Mesendoderm (in vitro differentiated cells): Measurements from ENCODE around the gene KCNQ5. TPM values are rescaled to one million over a fixed set of nuclear protein-coding genes. Genes with fewer than 3 reads are reported as not detected.
"Not testable (repeated sequence)": the region's sequence is repeated elsewhere in the genome, so short reads cannot be mapped to it uniquely, and the experiment has no call there.

Source experiments
- DNase-seq: peaks from one replicate; pipeline ENCODE4 v3.0.0; 2013
- H2AK5ac ChIP-seq: 2 replicates; pipeline ENCODE4 v1.6.1; 2013; ENCODE audit warnings: low read length, inconsistent platforms
- H2BK120ac ChIP-seq: 2 replicates; pipeline ENCODE4 v1.6.1; 2013; ENCODE audit warnings: low read depth, mild to moderate bottlenecking, low read length, moderate library complexity, mixed read lengths
- H2BK15ac ChIP-seq: replicated peaks from 2 replicates; pipeline ENCODE4 v1.6.1; 2013; ENCODE audit warnings: low read depth, mild to moderate bottlenecking, moderate library complexity
- H2BK5ac ChIP-seq: 2 replicates; pipeline ENCODE4 v1.6.1; 2013; ENCODE audit warnings: low read length, inconsistent platforms
- H3K18ac ChIP-seq: 2 replicates; pipeline ENCODE4 v1.6.1; 2013; ENCODE audit warnings: mild to moderate bottlenecking, low read length, mixed read lengths
- H3K23ac ChIP-seq: one replicate; pipeline ENCODE4 v1.6.1; 2013; ENCODE audit warnings: low read length
- H3K27ac ChIP-seq: 2 replicates; pipeline ENCODE4 v1.5.1; 2013; ENCODE audit warnings: low read depth, mild to moderate bottlenecking, inconsistent platforms, low read length, moderate library complexity
- H3K27me3 ChIP-seq: 2 replicates; pipeline ENCODE4 v1.6.1; 2013; ENCODE audit warnings: low read length, control low read depth, mild to moderate bottlenecking, inconsistent platforms; ENCODE audit not compliant: insufficient read depth, poor library complexity
- H3K36me3 ChIP-seq: 2 replicates; pipeline ENCODE4 v1.6.1; 2013; ENCODE audit warnings: low read length, inconsistent platforms; ENCODE audit not compliant: control insufficient read depth, insufficient read depth
- H3K4ac ChIP-seq: one replicate; pipeline ENCODE4 v1.6.1; 2013; ENCODE audit warnings: low read depth, mild to moderate bottlenecking, low read length, moderate library complexity
- H3K4me1 ChIP-seq: 2 replicates; pipeline ENCODE4 v1.6.1; 2013; ENCODE audit warnings: low read depth, low read length, inconsistent platforms; ENCODE audit not compliant: control insufficient read depth
- H3K4me2 ChIP-seq: 2 replicates; pipeline ENCODE4 v1.6.1; 2013; ENCODE audit warnings: low read length
- H3K4me3 ChIP-seq: 2 replicates; pipeline ENCODE4 v1.5.1; 2013; ENCODE audit warnings: mild to moderate bottlenecking, low read length
- H3K56ac ChIP-seq: one replicate; pipeline ENCODE4 v1.6.1; 2013; ENCODE audit warnings: low read length
- H3K79me1 ChIP-seq: 2 replicates; pipeline ENCODE4 v1.6.1; 2013; ENCODE audit warnings: low read length, inconsistent platforms
- H3K79me2 ChIP-seq: 2 replicates; pipeline ENCODE4 v1.6.1; 2013; ENCODE audit warnings: mild to moderate bottlenecking, low read length; ENCODE audit not compliant: control insufficient read depth, insufficient read depth
- H3K9ac ChIP-seq: 2 replicates; pipeline ENCODE4 v1.6.1; 2013; ENCODE audit warnings: low read length, inconsistent platforms
- H4K5ac ChIP-seq: one replicate; pipeline ENCODE4 v1.6.1; 2013; ENCODE audit warnings: low read length
- H4K8ac ChIP-seq: one replicate; pipeline ENCODE4 v1.6.1; 2013; ENCODE audit warnings: low read depth, mild to moderate bottlenecking, control low read depth, low read length, moderate library complexity
- WGBS: extraction: QIAGEN DNeasy Blood & Tissue Kit; methylation state at CpG from one replicate; pipeline ENCODE4 v1.1.7; 2013; ENCODE audit warnings: low lambda C conversion rate, missing lambda C conversion rate; ENCODE audit not compliant: insufficient coverage; ENCODE audit errors: extremely low coverage; 5-methylcytosine and 5-hydroxymethylcytosine counted together
- polyA plus RNA-seq, 2 experiments: library from polyadenylated mRNA; stranded (reverse); fragments of 200-250 nt; gene quantifications; one replicate each; pipeline ENCODE4 v1.2.3, GENCODE V29; 2013

Gene KCNQ5
- 0.45 TPM for polyA plus RNA-seq (2013, experiment 1 of 2)
- 0.57 TPM for polyA plus RNA-seq (2013, experiment 2 of 2)

DNA sequence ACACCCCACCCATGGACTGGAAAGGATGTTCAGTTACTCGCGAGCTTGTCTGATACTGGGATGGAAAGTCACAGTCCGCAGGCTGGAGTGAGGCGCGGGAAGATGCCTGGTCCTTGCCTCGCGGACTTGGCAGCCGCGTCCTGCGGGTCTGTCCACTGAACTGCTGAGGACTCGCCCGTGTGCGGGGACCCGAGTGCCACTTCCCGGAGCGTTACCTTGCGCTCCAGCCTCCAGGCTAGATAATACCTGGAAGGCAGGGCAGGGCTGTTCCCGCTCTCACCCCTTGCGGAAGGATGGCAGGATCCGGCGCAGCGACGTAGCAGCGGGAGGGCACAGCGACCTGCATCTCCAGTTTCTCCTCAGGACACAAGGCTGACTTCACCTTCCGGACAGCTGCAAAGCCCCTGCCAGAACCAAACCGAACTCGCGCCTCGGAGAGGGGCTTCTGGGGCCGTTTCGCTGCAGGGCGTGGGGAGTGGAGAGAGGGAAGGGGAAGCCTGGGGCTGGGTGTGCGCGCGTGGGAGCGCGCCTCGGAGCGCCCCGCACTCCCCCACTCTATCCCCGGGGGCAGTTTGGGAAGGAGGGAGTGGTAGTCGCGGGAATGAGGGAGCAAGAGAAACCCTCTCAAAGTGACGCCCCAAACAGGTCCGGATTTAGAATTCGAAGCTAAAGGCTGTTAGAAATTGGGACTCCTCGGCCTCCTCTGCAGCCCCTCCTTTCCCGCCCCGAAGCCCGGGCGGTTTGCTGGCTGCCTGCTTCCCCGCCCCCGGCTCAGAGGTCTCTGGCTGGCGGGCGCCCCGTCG is at the start of gene KCNQ5:
Gene KCNQ5 (plus strand): TSS at position 774 of the 803 bp plus-strand sequence.
- Histone ChIP-seq H3K4ac (no peak within 1 kb of the TSS), H2BK5ac (no peak within 1 kb of the TSS), H3K4me3 (peak within 1 kb of the TSS; percentile 26), H2BK15ac (no peak within 1 kb of the TSS), H2BK120ac (no peak within 1 kb of the TSS), H3K79me2 (no peaks in the 10 kb centered on the region), H3K4me2 (peak within 1 kb of the TSS; percentile 79), H3K18ac (peak within 1 kb of the TSS; percentile 21), H3K36me3 (no peaks in the 10 kb centered on the region), H3K79me1 (no peaks in the 10 kb centered on the region), H4K8ac (no peak within 1 kb of the TSS), H3K56ac (peak within 1 kb of the TSS; percentile 77), H3K27ac (no peak within 1 kb of the TSS), H3K9ac (peak within 1 kb of the TSS; percentile 52), H3K27me3 (peaks cover 10% of the 10 kb centered on the region), H4K5ac (no peak within 1 kb of the TSS), H3K23ac (peak within 1 kb of the TSS; percentile 72), H2AK5ac (no peak within 1 kb of the TSS), H3K4me1 (no peaks in the 10 kb centered on the region)
- DNase-seq, result peak; percentile 58
- no CpG with 5 or more reads among the region's 58 CpGs for WGBS

DNA sequence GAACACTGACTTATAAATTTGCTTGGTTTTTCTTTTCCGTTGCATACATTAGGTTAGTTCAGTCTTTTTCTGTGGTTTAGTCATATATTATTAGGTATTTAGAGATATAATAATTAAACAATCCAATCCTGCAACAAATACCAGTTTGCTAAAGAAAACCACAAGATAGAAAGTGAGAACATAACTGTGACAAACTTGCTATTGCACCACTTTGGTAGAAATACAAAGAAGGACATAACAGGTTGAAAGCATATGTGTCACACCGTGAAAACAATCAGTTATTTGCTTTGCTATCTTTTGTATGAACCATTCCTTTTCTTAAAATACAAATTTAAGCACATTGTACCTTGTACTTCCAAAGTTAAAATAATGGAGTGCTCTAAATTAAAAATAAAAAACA is 42.0 kb upstream of the KCNQ5 start:
- Histone ChIP-seq H2BK5ac (no peak overlapping the region), H3K18ac (no peak overlapping the region), H3K4me1 (no peaks in the 10 kb centered on the region), H3K4me3 (no peak overlapping the region), H2BK15ac (no peak overlapping the region), H3K9ac (no peak overlapping the region), H4K5ac (no peak overlapping the region), H3K36me3 (no peaks in the 10 kb centered on the region), H3K27me3 (no peaks in the 10 kb centered on the region), H2AK5ac (no peak overlapping the region), H3K27ac (no peak overlapping the region), H3K4ac (no peak overlapping the region), H3K23ac (no peak overlapping the region), H3K79me1 (no peaks in the 10 kb centered on the region), H3K56ac (no peak overlapping the region), H3K4me2 (no peak overlapping the region), H3K79me2 (no peaks in the 10 kb centered on the region), H4K8ac (no peak overlapping the region), H2BK120ac (no peak overlapping the region)
- no CpG with 5 or more reads among the region's 2 CpGs for WGBS
- no peak for DNase-seq

DNA sequence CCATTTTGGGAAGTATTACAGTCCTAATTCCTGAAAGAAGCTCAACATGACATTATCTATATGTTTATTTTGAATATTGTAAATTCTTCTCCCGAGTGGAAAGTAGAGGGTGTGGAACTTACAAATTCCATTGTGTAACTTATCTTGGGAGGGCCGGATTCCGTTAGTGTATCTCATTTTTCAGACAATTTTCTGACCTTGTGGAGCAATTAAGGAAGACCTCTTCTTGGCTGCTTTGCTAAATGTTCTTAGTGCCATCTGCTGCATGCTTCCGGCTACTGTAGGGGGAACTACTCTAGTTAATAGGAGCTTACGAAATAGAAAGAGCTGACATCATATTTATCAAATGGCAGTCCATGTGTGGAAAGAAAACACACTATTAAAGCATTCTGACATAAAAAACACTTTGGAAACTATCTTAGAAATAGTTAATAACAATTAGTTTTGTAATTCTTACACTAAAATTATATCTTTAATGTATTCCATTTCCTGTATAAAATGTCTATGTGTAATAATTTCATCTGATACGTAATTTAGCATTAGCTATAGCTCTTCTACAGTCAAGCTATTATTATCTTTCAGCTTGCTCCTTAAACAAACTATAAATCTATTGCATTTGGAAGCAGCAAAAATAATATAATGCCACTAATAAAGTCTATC is 41.5 kb upstream of the KCNQ5 start:
- no peaks in the 10 kb centered on the region for H3K36me3 ChIP-seq
- H3K79me2 ChIP-seq, result no peaks in the 10 kb centered on the region
- H4K8ac ChIP-seq, result no peak overlapping the region
- no peak overlapping the region for H3K4me2 ChIP-seq
- H3K27me3 ChIP-seq, result no peaks in the 10 kb centered on the region
- H3K23ac ChIP-seq, result no peak overlapping the region
- no peak overlapping the region for H2BK120ac ChIP-seq
- H3K4me3 ChIP-seq, result no peak overlapping the region
- no peak overlapping the region for H4K5ac ChIP-seq
- no peaks in the 10 kb centered on the region for H3K4me1 ChIP-seq
- no peak overlapping the region for H3K9ac ChIP-seq
- no peak overlapping the region for H3K27ac ChIP-seq
- H3K79me1 ChIP-seq, result no peaks in the 10 kb centered on the region
- no peak overlapping the region for H2BK15ac ChIP-seq
- H3K56ac ChIP-seq, result no peak overlapping the region
- H3K4ac ChIP-seq, result no peak overlapping the region
- WGBS, result no CpG with 5 or more reads among the region's 6 CpGs
- no peak overlapping the region for H3K18ac ChIP-seq
- no peak overlapping the region for H2AK5ac ChIP-seq
- H2BK5ac ChIP-seq, result no peak overlapping the region
- DNase-seq, result peak; percentile 77

DNA sequence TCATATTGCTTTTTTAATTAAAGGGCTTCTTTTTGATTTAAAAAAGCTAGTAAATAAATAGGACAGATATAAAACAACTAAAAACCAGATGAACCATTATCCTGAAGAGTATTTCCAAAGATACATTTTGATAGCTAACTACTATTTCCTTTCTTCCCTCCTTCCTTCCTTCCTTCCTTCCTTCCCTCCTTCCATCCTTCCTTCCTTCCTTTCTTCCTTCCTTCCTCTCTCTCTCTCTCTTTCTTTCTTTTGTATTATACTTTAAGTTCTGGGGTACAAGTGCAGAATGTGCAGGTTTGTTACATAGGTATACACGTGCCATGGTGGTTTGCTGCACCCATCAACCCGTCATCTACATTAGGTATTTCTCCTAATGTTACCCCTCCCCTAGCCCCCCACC is 40.9 kb upstream of the KCNQ5 start:
- H3K4me3 ChIP-seq, H3K9ac ChIP-seq, H2BK120ac ChIP-seq, H3K27me3 ChIP-seq, H2BK5ac ChIP-seq, DNase-seq, H3K79me1 ChIP-seq, H3K56ac ChIP-seq, H4K5ac ChIP-seq, H3K18ac ChIP-seq, H3K79me2 ChIP-seq, H3K4me2 ChIP-seq, H4K8ac ChIP-seq, H3K23ac ChIP-seq, H3K4ac ChIP-seq, H3K27ac ChIP-seq, H2AK5ac ChIP-seq, H3K4me1 ChIP-seq, H3K36me3 ChIP-seq, H2BK15ac ChIP-seq: not testable (repeated sequence)
- WGBS, result no CpG with 5 or more reads among the region's 2 CpGs

DNA sequence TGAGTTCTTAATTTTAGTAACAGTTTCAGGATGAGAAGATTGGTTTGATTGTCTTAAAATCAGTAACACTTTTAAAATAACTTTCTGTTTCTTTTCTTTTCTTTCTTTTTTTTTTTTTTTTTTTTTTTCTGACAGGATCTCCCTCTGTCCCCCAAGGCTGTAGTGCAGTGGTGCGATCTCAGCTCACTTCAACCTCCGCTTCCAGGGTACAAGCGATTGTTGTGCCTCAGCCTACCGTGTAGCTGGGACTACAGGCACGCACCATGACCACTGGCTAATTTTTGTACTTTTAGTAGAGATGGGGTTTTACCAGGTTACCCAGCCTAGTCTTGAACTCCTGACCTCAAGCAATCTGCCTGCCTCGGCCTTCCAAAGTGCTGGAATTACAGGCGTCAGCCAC is 33.7 kb upstream of the KCNQ5 start:
- Histone ChIP-seq H3K79me1 (no peaks in the 10 kb centered on the region), H4K8ac (no peak overlapping the region), H3K4me1 (no peaks in the 10 kb centered on the region), H3K27ac (no peak overlapping the region), H3K23ac (no peak overlapping the region), H3K56ac (no peak overlapping the region), H4K5ac (no peak overlapping the region), H3K79me2 (no peaks in the 10 kb centered on the region), H3K27me3 (no peaks in the 10 kb centered on the region), H3K36me3 (no peaks in the 10 kb centered on the region), H3K18ac (no peak overlapping the region), H3K4me2 (no peak overlapping the region), H2AK5ac (no peak overlapping the region), H2BK120ac (no peak overlapping the region), H3K9ac (no peak overlapping the region), H3K4me3 (no peak overlapping the region), H2BK5ac (no peak overlapping the region), H2BK15ac (no peak overlapping the region), H3K4ac (no peak overlapping the region)
- WGBS, result no CpG with 5 or more reads among the region's 7 CpGs
- DNase-seq, result no peak
